ENCODE measurements around the gene TLE3.
A peak's percentile ranks its signal among the peaks of the same experiment; 100 is the strongest.

TLE3 gene

GRCh38 chr15:70036585-70037291, 61.0 kb downstream of the TLE3 start:
- DNase-seq (ENCODE audit: low read depth, low spot score), result no peak
- no peak overlapping the region for H3K27ac ChIP-seq

- no peak for DNase-seq (ENCODE audit: low read depth, low spot score)
- no peak overlapping the region for H3K27ac ChIP-seq
These were observed 62.0 kb downstream of the TLE3 start for GRCh38 chr15:70035719-70036077.

DNA sequence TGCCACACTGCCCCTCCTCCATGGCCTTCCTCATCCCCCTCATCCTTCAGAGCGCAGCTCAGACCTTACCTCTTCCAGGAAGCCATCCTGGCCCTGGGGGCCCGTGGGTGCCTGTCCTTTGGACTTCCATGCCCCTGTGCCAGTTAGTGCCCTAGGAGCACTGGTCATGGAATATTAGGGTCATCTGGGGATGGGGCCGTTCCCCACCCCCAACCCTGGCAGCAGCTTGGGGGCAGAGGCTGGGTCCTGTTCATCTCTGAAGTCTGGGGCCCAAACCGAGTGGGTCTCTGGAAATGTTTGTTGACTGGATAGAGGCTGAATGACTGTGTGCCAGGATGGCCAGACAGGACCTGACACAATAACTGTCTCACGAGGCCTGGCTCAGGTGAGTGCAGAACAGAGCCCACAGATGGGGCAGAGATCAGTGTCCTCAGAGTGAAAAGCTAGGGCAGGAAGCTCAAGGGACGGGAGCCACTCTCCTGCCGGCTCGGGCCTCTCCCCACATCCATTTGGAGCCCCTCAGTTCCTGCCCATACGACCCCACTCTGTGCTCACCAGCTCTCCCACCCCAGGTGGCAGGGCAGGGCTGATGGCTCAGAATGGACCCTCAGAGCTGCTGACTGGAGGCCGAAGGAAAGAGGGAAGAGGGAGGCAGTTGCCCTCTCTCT, 62.5 kb downstream of the TLE3 start:
- DNase-seq (ENCODE audit: low read depth, low spot score), result no peak
- no peak overlapping the region for H3K27ac ChIP-seq

GRCh38 chr15:70034596-70034995, 63.1 kb downstream of the TLE3 start:
- H3K27ac ChIP-seq, result no peak overlapping the region
- DNase-seq (ENCODE audit: low read depth, low spot score), result no peak

- DNase-seq (ENCODE audit: low read depth, low spot score), result no peak
- no peak overlapping the region for H3K27ac ChIP-seq
These were observed 63.6 kb downstream of the TLE3 start for GRCh38 chr15:70034141-70034540.

DNA sequence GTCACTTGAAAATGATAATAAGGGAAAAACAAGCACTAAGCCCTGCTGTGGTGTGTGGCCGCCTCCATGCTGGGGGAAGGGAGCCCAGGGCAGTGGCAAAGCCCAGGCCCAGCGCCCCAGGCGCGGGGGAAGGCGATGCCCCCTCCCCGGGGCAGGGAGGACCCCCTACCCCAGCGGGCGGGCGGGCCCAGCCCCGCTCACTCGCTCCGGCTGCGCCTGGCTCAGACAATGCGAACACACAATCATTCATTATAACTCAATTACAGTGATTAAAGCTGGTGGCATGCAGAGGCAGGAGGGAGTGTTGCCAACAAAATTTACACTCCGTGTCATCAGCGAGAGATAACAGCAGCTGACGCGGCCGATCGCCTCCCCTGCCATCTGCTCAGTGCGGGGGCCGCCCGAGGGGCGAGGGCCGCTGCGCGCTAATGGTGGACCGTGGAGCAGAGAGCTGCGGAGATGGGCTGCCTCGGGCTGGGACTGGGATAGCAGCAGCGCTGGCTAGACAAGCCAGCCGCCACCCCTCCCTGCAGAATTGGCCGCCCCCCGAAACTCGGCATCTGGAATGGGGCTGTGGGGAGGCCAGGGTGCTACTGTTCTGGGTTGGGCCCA, 64.1 kb downstream of the TLE3 start:
- no peak overlapping the region for H3K27ac ChIP-seq
- DNase-seq (ENCODE audit: low read depth, low spot score), result no peak

- no peak overlapping the region for H3K27ac ChIP-seq
These were observed 64.6 kb downstream of the TLE3 start for GRCh38 chr15:70033109-70033508.

DNA sequence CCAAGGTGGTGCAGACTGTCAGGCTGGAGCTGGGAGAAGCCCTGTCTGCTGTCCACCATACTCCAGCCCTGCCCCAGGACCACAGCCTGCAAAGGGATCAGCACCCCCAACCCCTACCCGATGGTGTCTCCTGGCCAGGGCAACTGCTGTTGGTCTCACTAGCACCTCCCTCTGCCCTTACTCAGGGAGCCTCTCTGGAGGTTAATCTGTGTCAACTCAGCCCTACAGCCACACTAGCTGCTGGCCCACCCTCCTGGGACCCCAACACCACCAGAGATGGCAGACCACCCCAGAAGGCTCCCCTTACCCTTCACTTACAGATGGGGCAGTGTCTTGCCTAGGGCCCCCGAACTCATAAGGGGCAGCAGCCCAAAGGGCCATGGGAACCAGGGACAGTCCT, 65.2 kb downstream of the TLE3 start:
- H3K27ac ChIP-seq, result no peak overlapping the region
- no peak for DNase-seq (ENCODE audit: low read depth, low spot score)

More at GRCh38 chr15:70033109-70033508, 64.6 kb downstream of the TLE3 start:
- no peak for DNase-seq (ENCODE audit: low read depth, low spot score)

DNA sequence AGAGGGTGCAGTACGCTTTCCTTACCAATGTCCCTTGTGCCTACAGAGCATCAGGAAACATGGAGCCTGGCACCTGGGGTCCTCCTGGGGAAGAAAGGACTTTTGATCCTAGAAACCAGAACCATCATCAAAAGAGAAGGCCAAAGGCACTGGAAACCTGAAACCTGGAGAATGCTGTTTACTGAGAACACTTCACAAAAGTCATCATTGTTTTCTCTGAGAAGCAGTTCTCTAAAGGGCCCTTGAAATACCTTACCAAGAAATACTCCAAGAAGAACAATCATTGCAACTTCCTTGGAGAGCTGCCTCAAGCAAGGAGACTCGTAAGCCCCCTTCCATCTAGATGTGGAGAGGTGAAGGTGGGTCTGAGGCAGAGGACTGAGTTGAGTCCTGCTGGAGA, 66.0 kb downstream of the TLE3 start:
- DNase-seq (ENCODE audit: low read depth, low spot score), result no peak
- no peak overlapping the region for H3K27ac ChIP-seq

GRCh38 chr15:70031261-70031660, 66.5 kb downstream of the TLE3 start:
- H3K27ac ChIP-seq, result no peak overlapping the region
- no peak for DNase-seq (ENCODE audit: low read depth, low spot score)

- no peak overlapping the region for H3K27ac ChIP-seq
- no peak for DNase-seq (ENCODE audit: low read depth, low spot score)
These were observed 66.9 kb downstream of the TLE3 start for GRCh38 chr15:70030851-70031250.

- H3K27ac ChIP-seq, result no peak overlapping the region
- no peak for DNase-seq (ENCODE audit: low read depth, low spot score)
These were observed 68.4 kb downstream of the TLE3 start for GRCh38 chr15:70029297-70029701.

- no peak for DNase-seq (ENCODE audit: low read depth, low spot score)
- no peak overlapping the region for H3K27ac ChIP-seq
These were observed 70.2 kb downstream of the TLE3 start for GRCh38 chr15:70027518-70027917.

DNA sequence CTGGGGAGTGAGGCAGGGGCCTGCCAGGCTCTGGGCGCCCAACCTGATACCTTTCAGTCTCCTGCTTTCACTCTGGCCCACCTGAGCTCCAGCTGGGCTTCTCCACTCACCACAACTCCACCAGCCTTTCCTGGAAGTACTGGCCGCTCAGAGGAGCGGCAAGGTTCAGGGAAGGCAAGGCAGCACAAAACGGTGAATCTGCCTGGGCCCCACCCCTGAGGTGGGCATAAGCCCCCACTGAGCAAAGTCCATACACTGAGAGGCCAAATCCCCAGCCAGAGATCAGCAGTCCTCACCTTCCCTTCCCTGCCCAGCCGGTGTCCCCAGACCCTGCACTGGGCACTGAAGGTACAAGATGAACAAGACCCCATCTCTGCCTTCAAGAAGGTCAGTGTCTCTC, 70.7 kb downstream of the TLE3 start:
- DNase-seq (ENCODE audit: low read depth, low spot score), result no peak
- no peak overlapping the region for H3K27ac ChIP-seq

DNA sequence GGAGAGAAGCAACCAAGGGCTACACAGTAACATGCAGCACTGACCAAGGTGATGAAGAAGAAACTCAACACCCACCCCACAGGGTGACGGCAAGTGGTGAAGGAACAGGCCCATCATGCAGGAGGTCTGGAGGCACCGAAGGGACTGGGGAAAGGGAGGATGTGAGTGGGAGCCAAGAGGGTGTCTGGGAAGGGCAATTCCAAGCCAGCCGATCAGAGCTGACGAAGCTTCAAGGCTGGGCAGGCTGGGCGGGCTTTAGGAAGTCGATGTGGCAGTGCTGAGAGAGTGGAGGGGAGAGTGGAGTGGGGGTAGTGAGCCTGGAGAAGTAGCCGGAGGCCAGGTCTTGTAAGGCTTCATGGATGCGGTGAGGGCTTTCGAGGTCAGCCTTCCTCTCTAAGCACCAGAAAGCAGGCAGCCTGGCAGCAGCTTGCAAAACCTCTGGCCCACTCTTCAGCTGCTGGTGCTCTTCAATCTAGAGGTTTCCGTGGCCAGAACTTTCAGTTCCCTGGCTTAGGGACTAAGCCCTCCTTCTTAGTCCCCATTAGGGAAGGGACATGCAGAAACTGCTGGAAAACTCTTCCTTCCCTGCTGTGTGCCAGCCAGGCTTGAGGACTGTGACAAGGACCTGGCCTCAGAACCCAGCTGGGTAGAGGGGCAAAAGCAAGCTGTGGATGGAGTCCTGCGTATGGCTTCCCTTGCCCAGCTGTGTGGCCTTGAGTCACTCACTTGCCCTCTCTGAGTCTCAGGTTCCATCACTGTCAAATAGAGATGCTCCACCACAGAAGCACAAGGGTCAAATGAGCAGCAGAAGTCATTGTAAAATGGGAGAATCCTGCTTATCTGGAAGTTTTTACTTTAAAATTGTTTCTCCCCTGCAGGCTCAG, 72.1 kb downstream of the TLE3 start:
- no peak overlapping the region for H3K27ac ChIP-seq
- DNase-seq (ENCODE audit: low read depth, low spot score), result no peak

DNA sequence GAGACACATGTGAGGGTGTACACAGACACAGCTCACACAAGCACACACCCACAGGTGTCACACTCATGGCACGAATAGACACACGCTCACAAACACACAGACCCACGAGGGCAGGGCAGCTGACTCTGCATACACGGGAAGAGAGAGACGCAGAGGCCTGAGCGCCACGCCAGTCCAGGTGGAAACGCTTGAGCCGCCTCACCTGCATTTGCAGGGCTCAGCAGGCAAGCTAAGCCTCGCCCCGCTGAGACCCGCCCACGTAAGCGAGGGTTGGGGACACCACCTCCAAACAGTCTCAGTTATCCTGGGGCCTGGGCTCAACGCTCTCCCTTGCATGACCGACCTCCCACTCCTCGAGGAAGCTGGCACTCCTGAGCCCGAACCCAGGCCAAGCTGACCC, 73.2 kb downstream of the TLE3 start:
- DNase-seq (ENCODE audit: low read depth, low spot score), result no peak
- H3K27ac ChIP-seq, result peak overlapping the region; percentile 64

DNA sequence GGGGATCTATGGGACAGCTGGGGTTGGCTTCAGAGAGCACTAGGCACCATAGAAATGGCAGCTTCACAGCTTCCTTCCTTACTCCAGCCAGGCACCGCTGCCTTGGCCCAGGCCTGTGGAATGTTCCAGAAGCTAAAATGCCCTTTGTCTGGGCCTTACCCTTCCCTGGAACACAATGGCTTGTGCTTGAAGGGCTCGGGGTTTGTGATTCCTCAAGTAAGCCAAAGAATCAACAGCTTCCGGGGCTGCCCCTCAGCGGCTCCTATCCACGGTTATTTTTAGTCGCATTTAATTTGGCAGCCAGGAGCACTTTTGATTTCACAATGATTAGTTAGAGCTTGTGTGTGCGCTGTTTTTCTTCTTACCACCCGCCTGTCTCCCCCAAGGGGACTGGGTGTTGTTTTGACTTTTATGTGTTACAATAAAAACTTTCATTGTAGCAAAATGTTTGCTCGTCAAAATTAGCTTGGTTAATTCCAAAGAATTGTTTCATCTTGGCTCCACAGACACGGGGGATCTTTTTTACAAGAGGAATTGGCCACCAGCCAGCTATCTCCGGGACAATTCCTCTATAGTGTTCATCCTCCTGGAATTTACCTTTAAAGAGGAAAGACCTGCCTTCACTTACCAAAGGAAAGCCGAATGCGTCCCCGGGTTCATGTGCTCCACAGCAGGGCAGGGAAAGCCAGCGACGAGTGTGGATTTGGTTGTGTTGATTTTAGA, 73.8 kb downstream of the TLE3 start:
- peak overlapping the region; percentile 64 for H3K27ac ChIP-seq
- DNase-seq (ENCODE audit: low read depth, low spot score), result no peak

DNA sequence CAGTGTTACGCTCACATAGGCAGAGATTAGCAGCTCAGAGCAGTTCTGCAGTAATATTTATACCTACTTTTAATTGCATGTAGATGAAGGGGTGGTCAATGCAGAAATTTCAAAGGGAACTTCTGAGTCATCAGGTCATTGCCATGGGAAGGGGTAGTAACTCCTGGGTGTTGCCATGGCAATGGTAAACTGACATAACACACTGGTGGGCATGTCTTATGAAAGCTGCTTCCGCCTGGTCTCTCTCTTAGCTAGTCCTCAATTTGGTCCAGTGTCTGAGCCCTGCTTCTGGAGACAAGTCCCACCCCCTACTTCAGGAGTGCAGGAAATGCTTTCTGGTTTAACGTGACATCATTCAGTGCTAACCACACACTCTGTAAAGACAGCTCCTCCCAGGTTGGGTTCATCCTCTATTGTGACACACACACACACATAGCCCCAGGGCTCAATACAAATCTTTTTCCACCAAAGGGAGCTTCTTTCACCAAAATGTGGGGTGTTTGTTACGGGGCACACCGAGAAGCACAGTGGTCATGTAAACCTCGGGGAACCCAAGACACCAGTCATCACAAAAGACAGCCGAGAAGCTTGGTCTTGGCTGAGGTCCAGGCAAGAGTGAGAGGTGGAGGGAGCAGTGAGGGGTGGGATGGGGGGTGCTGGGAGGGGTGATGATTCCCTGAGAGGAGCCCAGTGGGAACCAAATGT, 74.5 kb downstream of the TLE3 start:
- peak overlapping the region; percentile 64 for H3K27ac ChIP-seq
- DNase-seq (ENCODE audit: low read depth, low spot score), result peak; percentile 84

- DNase-seq (ENCODE audit: low read depth, low spot score), result no peak
- no peak overlapping the region for H3K27ac ChIP-seq
These were observed 77.5 kb downstream of the TLE3 start for GRCh38 chr15:70020229-70020628.
